Ishikawa (cell line): ENCODE data around the gene FAXDC2.

Experiments used
- CEBPB ChIP-seq: IDR thresholded peaks from 2 replicates; pipeline ENCODE4 v1.6.1; 2012
- CREB1 ChIP-seq: IDR thresholded peaks from 2 replicates; pipeline ENCODE4 v1.6.1; 2012; ENCODE audit warnings: low read depth
- EGR1 ChIP-seq: IDR thresholded peaks from 2 replicates; pipeline ENCODE4 v1.6.1; 2012
- EP300 ChIP-seq: IDR thresholded peaks from 2 replicates; pipeline ENCODE4 v1.6.1; 2012; ENCODE audit warnings: borderline replicate concordance
- FOXM1 ChIP-seq: IDR thresholded peaks from 2 replicates; pipeline ENCODE4 v1.6.1; 2012; ENCODE audit warnings: low read depth, borderline replicate concordance
- NFIC ChIP-seq: IDR thresholded peaks from 2 replicates; pipeline ENCODE4 v1.6.1; 2012
- RAD21 ChIP-seq: IDR thresholded peaks from 2 replicates; pipeline ENCODE4 v1.6.1; 2012; ENCODE audit warnings: low read depth
- REST ChIP-seq: IDR thresholded peaks from 2 replicates; pipeline ENCODE4 v1.6.1; 2012; ENCODE audit warnings: low read depth, mild to moderate bottlenecking
- TAF1 ChIP-seq: IDR thresholded peaks from 2 replicates; pipeline ENCODE4 v1.6.1; 2012; ENCODE audit warnings: low read depth, mild to moderate bottlenecking
- TCF12 ChIP-seq: IDR thresholded peaks from 2 replicates; pipeline ENCODE4 v1.6.1; 2012; ENCODE audit warnings: low read depth
- TEAD4 ChIP-seq: IDR thresholded peaks from 2 replicates; pipeline ENCODE4 v1.6.1; 2012
- YY1 ChIP-seq: IDR thresholded peaks from 2 replicates; pipeline ENCODE4 v1.6.1; 2012; ENCODE audit warnings: low read depth
- ZBTB7A ChIP-seq: IDR thresholded peaks from 2 replicates; pipeline ENCODE4 v1.6.1; 2012; ENCODE audit warnings: low read depth
- TF ChIP-seq, protein P1 (sequence below): IDR thresholded peaks from 2 replicates; pipeline ENCODE4 v1.6.1; 2012
- TF ChIP-seq, protein P2 (sequence below): IDR thresholded peaks from 2 replicates; pipeline ENCODE4 v1.6.1; 2012

The FAXDC2 gene

DNA sequence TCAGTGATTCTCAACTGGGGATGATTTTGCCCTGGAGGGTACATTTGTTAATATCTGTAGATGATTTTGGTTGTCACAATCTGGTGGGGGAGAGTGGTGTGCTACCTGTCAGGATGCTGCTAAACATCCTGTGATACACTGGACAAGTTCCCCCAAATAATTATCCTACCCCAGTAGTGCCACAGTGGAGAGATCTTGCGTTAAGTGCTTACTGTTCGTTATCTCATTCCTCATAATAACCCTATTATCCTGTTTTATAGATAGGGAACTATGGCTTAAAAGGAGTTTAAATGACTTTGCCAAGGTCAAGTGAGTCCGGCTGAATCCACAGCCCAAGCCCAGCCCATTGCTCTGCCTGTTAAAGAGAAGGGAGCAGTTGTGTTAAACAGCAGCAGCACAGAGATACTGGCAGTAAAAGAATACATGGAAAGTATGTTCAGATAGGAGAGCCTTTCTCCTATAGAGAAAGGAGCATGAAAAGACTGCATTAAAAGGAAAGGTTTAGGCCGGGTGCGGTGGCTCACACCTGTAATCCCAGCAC lies 23.5 kb upstream of the FAXDC2 start:
- no peak for TF ChIP-seq NFIC
- no peak for TF ChIP-seq TCF12
- TF ChIP-seq, protein P1, sequence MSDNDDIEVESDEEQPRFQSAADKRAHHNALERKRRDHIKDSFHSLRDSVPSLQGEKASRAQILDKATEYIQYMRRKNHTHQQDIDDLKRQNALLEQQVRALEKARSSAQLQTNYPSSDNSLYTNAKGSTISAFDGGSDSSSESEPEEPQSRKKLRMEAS, result no peak
- TF ChIP-seq REST, result no peak
- TF ChIP-seq TEAD4, result no peak
- no peak for TF ChIP-seq EGR1
- TF ChIP-seq CEBPB, result no peak
- no peak for TF ChIP-seq ZBTB7A
- TF ChIP-seq FOXM1, result no peak

- TF ChIP-seq CREB1 (no peak), YY1 (no peak), TCF12 (no peak), EP300 (no peak), ZBTB7A (no peak), TAF1 (no peak), FOXM1 (no peak), REST (no peak), EGR1 (no peak), RAD21 (no peak), NFIC (no peak)
- TF ChIP-seq, protein P1, result no peak
- TF ChIP-seq, protein P2, sequence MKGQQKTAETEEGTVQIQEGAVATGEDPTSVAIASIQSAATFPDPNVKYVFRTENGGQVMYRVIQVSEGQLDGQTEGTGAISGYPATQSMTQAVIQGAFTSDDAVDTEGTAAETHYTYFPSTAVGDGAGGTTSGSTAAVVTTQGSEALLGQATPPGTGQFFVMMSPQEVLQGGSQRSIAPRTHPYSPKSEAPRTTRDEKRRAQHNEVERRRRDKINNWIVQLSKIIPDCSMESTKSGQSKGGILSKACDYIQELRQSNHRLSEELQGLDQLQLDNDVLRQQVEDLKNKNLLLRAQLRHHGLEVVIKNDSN, result no peak
Observed at GRCh38 chr5:154871734-154872133, 21.3 kb upstream of the FAXDC2 start.

DNA sequence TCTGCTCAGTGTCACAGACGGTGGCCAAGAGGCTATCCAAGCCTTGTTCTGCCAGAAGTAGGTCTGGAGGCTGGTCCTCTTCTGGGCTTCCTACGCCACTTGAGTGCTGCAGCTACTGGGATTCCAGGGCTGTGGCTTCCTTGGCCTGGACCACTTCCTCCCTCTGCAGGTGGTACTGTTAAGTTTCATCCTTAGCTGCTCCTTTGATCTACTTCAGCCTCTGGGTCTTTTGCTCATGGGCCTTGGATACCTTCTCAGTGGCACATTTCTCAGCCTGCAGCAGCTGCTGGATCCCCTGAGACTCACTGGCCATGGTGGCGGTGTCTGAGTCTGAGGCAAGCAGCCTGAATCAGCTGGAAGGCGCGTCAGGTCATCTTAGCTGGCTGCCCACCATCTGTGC lies 18.3 kb upstream of the FAXDC2 start:
- no peak for TF ChIP-seq TEAD4
- no peak for TF ChIP-seq CEBPB
- TF ChIP-seq EP300, result no peak
- TF ChIP-seq RAD21, result no peak; the same call in 1 of the 2 replicates
- no peak for TF ChIP-seq FOXM1
- TF ChIP-seq, protein P1, result no peak
- TF ChIP-seq EGR1, result no peak
- TF ChIP-seq, protein P2, result no peak
- no peak for TF ChIP-seq ZBTB7A
- TF ChIP-seq TCF12, result no peak
- TF ChIP-seq TAF1, result no peak

GRCh38 chr5:154866841-154867240 lies 16.4 kb upstream of the FAXDC2 start:
- TF ChIP-seq TEAD4 (no peak), EGR1 (no peak), TAF1 (no peak), CREB1 (no peak), RAD21 (no peak), TCF12 (no peak), REST (no peak)
